HL-60 (cell line): ENCODE data around the gene SLC2A13.

Experiments
- DNase-seq, 2 experiments: peaks; one replicate each; pipeline ENCODE4 v3.0.0-alpha.2; 2010 to 2020; ENCODE audit warnings: low read depth in 1 of 2, low spot score in 1 of 2
- H3K27ac ChIP-seq: fragments of 250-450 bp; sonication (Bioruptor Pico); replicated peaks from 2 replicates; pipeline ENCODE4 v1.5.1; 2020; ENCODE audit warnings: mild to moderate bottlenecking, moderate library complexity
- H3K27me3 ChIP-seq: fragments of 250-450 bp; sonication (Bioruptor Pico); 2 replicates; pipeline ENCODE4 v1.5.1; 2021; ENCODE audit warnings: mild to moderate bottlenecking, moderate library complexity; ENCODE audit not compliant: insufficient read depth, poor library complexity, severe bottlenecking
- H3K4me3 ChIP-seq: replicated peaks from 2 replicates; pipeline ENCODE4 v1.5.1; 2011; ENCODE audit warnings: mild to moderate bottlenecking, control low read depth, low read length; ENCODE audit not compliant: insufficient read depth
- CTCF ChIP-seq: IDR thresholded peaks from one replicate; pipeline ENCODE4 v1.5.1; 2011; ENCODE audit warnings: low read length, control low read depth, inconsistent platforms; ENCODE audit not compliant: insufficient read depth
- GABPA ChIP-seq: IDR thresholded peaks from 2 replicates; pipeline ENCODE4 v1.6.1; 2012; ENCODE audit warnings: low read depth
- POLR2AphosphoS5 ChIP-seq: IDR thresholded peaks from 2 replicates; pipeline ENCODE4 v1.6.1; 2012; ENCODE audit warnings: low read depth
- REST ChIP-seq: IDR thresholded peaks from 2 replicates; pipeline ENCODE4 v1.6.1; 2012; ENCODE audit warnings: low read depth; ENCODE audit not compliant: insufficient replicate concordance
- SPI1 ChIP-seq: IDR thresholded peaks from 2 replicates; pipeline ENCODE4 v1.6.1; 2012; ENCODE audit warnings: low read depth, mild to moderate bottlenecking, borderline replicate concordance

Gene SLC2A13

GRCh38 chr12:40034712-40035111 lies 71.2 kb downstream of the SLC2A13 start:
- TF ChIP-seq GABPA = no peak
- no peak for TF ChIP-seq SPI1
- TF ChIP-seq REST = no peak
- no peak for TF ChIP-seq CTCF
- TF ChIP-seq POLR2AphosphoS5 = no peak

GRCh38 chr12:40034156-40034555 lies 71.7 kb downstream of the SLC2A13 start:
- no peak overlapping the region for H3K27ac ChIP-seq
- DNase-seq = no peak
- no peak overlapping the region for H3K4me3 ChIP-seq
- TF ChIP-seq SPI1 (no peak), CTCF (no peak), POLR2AphosphoS5 (no peak), REST (no peak)
- no peaks in the 10 kb centered on the region for H3K27me3 ChIP-seq

More at GRCh38 chr12:40034712-40035111, 71.2 kb downstream of the SLC2A13 start:
- Histone ChIP-seq H3K27me3 (no peaks in the 10 kb centered on the region), H3K27ac (no peak overlapping the region), H3K4me3 (no peak overlapping the region)
- DNase-seq = no peak

- TF ChIP-seq POLR2AphosphoS5 = no peak
- TF ChIP-seq GABPA = no peak
- no peak for TF ChIP-seq CTCF
- TF ChIP-seq REST = no peak
- TF ChIP-seq SPI1 = no peak
- H3K27me3 ChIP-seq = no peaks in the 10 kb centered on the region
- no peak for DNase-seq
- H3K27ac ChIP-seq = no peak overlapping the region
- no peak overlapping the region for H3K4me3 ChIP-seq
These were observed 72.6 kb downstream of the SLC2A13 start for GRCh38 chr12:40033242-40033630.
